ENCODE data around the gene LSP1.

LSP1 gene

GRCh38 chr11:1932105-1932480 lies 79.2 kb downstream of the LSP1 start:
- no peak overlapping the region for H3K27ac ChIP-seq
- no peak for TF ChIP-seq CTCF (IDR thresholded peaks at IDR 0.05; ENCODE audit: low read depth, low read length)
- no peaks in the 10 kb centered on the region for H3K9me3 ChIP-seq (ENCODE audit: severe bottlenecking)
- no peak overlapping the region for H3K4me3 ChIP-seq (ENCODE audit: low read depth, low read length)
- H3K36me3 ChIP-seq, result no peaks in the 10 kb centered on the region
- H3K27me3 ChIP-seq (ENCODE audit: insufficient read depth, low read depth, severe bottlenecking), result peaks cover 73% of the 10 kb centered on the region
- peak; percentile 2 for DNase-seq

- no peak for TF ChIP-seq CTCF (IDR thresholded peaks at IDR 0.05; ENCODE audit: low read depth, low read length)
- Histone ChIP-seq H3K36me3 (no peaks in the 10 kb centered on the region), H3K4me3 (ENCODE audit: low read depth, low read length) (no peak overlapping the region), H3K27me3 (ENCODE audit: insufficient read depth, low read depth, severe bottlenecking) (peaks cover 67% of the 10 kb centered on the region), H3K27ac (no peak overlapping the region), H3K9me3 (ENCODE audit: severe bottlenecking) (no peaks in the 10 kb centered on the region)
- DNase-seq, result no peak
Measured at GRCh38 chr11:1932681-1933080, 79.8 kb downstream of the LSP1 start.

GRCh38 chr11:1933416-1934334 lies 80.8 kb downstream of the LSP1 start:
- no peak for TF ChIP-seq CTCF (IDR thresholded peaks at IDR 0.05; ENCODE audit: low read depth, low read length)
- Histone ChIP-seq H3K27me3 (ENCODE audit: insufficient read depth, low read depth, severe bottlenecking) (peaks cover 58% of the 10 kb centered on the region), H3K9me3 (ENCODE audit: severe bottlenecking) (no peaks in the 10 kb centered on the region), H3K27ac (no peak overlapping the region), H3K4me3 (ENCODE audit: low read depth, low read length) (no peak overlapping the region), H3K36me3 (no peaks in the 10 kb centered on the region)
- DNase-seq, result peak; percentile 1

GRCh38 chr11:1934335-1935155 lies 81.7 kb downstream of the LSP1 start:
- DNase-seq, result peak; percentile 3
- TF ChIP-seq CTCF (IDR thresholded peaks at IDR 0.05; ENCODE audit: low read depth, low read length), result no peak
- H3K36me3 ChIP-seq, result no peaks in the 10 kb centered on the region
- H3K4me3 ChIP-seq (ENCODE audit: low read depth, low read length), result no peak overlapping the region
- H3K27me3 ChIP-seq (ENCODE audit: insufficient read depth, low read depth, severe bottlenecking), result peaks cover 51% of the 10 kb centered on the region
- H3K27ac ChIP-seq, result no peak overlapping the region
- H3K9me3 ChIP-seq (ENCODE audit: severe bottlenecking), result no peaks in the 10 kb centered on the region

- Histone ChIP-seq H3K27me3 (ENCODE audit: insufficient read depth, low read depth, severe bottlenecking) (peaks cover 49% of the 10 kb centered on the region), H3K36me3 (no peaks in the 10 kb centered on the region), H3K4me3 (ENCODE audit: low read depth, low read length) (no peak overlapping the region), H3K9me3 (ENCODE audit: severe bottlenecking) (no peaks in the 10 kb centered on the region), H3K27ac (no peak overlapping the region)
- no peak for TF ChIP-seq CTCF (IDR thresholded peaks at IDR 0.05; ENCODE audit: low read depth, low read length)
- peak; percentile 6 for DNase-seq
Measured at GRCh38 chr11:1935156-1936071, 82.5 kb downstream of the LSP1 start.
